Ovary (tissue), 3 donors: ENCODE measurements around the gene CADM2.

Experiments used
- EP300 ChIP-seq: sonication (generic); formaldehyde crosslinking; IDR thresholded peaks from one replicate; pipeline ENCODE4 v1.6.1; 2017; ENCODE audit warnings: antibody characterized with exemption
- POLR2A ChIP-seq: fragments of 450-650 bp; IDR thresholded peaks from one replicate; pipeline ENCODE4 v1.6.1; 2017; ENCODE audit warnings: antibody characterized with exemption, mild to moderate bottlenecking, moderate library complexity
- TF ChIP-seq, protein P1 (sequence below), 3 donors: fragments of 450-650 bp in 2 of 3; fragments of 200-600 bp in 1 of 3; IDR thresholded peaks; one replicate each; pipeline versions ENCODE4 v1.5.1 to v1.8.0; 2016 to 2022; ENCODE audit warnings: antibody characterized with exemption in 3 of 3, mild to moderate bottlenecking in 1 of 3
- donor health status: DM: no; HTN: no; CAD: no.

DNA sequence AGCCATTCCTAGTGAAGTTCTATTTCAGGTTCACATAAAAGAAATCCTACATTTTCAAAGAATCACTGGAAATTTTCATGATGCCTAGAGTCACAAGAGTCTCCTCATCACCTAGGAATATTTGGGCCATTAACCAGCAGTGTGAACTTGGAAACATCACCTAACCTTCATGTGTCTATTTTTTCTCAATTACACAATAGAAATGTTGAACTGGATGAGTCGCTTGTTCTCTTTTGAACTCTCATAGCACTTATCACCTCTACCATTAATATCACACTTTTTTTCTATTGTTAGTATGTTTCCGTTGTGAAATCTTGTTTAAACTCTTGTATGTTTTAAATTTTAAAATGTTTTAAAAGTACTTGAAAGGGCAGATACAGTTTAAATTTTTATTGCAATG lies 371.3 kb downstream of the CADM2 start:
- TF ChIP-seq, protein P1, sequence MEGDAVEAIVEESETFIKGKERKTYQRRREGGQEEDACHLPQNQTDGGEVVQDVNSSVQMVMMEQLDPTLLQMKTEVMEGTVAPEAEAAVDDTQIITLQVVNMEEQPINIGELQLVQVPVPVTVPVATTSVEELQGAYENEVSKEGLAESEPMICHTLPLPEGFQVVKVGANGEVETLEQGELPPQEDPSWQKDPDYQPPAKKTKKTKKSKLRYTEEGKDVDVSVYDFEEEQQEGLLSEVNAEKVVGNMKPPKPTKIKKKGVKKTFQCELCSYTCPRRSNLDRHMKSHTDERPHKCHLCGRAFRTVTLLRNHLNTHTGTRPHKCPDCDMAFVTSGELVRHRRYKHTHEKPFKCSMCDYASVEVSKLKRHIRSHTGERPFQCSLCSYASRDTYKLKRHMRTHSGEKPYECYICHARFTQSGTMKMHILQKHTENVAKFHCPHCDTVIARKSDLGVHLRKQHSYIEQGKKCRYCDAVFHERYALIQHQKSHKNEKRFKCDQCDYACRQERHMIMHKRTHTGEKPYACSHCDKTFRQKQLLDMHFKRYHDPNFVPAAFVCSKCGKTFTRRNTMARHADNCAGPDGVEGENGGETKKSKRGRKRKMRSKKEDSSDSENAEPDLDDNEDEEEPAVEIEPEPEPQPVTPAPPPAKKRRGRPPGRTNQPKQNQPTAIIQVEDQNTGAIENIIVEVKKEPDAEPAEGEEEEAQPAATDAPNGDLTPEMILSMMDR (IDR thresholded peaks at IDR 0.05): no peak
- TF ChIP-seq EP300: no peak
- no peak for TF ChIP-seq POLR2A
